Measurements from ENCODE around the gene LETM1.

The LETM1 gene

GRCh38 chr4:1863297-1864033 is 7.5 kb upstream of the LETM1 start:
- peak overlapping the region; percentile 86 for H3K27ac ChIP-seq
- no peak for TF ChIP-seq CTCF (IDR thresholded peaks at IDR 0.05; ENCODE audit: low read depth, low read length)
- H3K27me3 ChIP-seq (ENCODE audit: insufficient read depth, low read depth, severe bottlenecking) = no peaks in the 10 kb centered on the region

GRCh38 chr4:1862961-1863296 is 7.0 kb upstream of the LETM1 start:
- no peaks in the 10 kb centered on the region for H3K27me3 ChIP-seq (ENCODE audit: insufficient read depth, low read depth, severe bottlenecking)
- no peak for DNase-seq
- no peaks in the 10 kb centered on the region for H3K36me3 ChIP-seq
- no peak overlapping the region for H3K4me3 ChIP-seq (ENCODE audit: low read depth, low read length)
- H3K9me3 ChIP-seq (ENCODE audit: severe bottlenecking) = no peaks in the 10 kb centered on the region
- no peak for TF ChIP-seq CTCF (IDR thresholded peaks at IDR 0.05; ENCODE audit: low read depth, low read length)
- peak overlapping the region; percentile 86; the same call in 1 of the 2 replicates for H3K27ac ChIP-seq

More at GRCh38 chr4:1863297-1864033, 7.5 kb upstream of the LETM1 start:
- H3K9me3 ChIP-seq (ENCODE audit: severe bottlenecking) = no peaks in the 10 kb centered on the region
- no peak for DNase-seq
- no peak overlapping the region for H3K4me3 ChIP-seq (ENCODE audit: low read depth, low read length)
- no peaks in the 10 kb centered on the region for H3K36me3 ChIP-seq

DNA sequence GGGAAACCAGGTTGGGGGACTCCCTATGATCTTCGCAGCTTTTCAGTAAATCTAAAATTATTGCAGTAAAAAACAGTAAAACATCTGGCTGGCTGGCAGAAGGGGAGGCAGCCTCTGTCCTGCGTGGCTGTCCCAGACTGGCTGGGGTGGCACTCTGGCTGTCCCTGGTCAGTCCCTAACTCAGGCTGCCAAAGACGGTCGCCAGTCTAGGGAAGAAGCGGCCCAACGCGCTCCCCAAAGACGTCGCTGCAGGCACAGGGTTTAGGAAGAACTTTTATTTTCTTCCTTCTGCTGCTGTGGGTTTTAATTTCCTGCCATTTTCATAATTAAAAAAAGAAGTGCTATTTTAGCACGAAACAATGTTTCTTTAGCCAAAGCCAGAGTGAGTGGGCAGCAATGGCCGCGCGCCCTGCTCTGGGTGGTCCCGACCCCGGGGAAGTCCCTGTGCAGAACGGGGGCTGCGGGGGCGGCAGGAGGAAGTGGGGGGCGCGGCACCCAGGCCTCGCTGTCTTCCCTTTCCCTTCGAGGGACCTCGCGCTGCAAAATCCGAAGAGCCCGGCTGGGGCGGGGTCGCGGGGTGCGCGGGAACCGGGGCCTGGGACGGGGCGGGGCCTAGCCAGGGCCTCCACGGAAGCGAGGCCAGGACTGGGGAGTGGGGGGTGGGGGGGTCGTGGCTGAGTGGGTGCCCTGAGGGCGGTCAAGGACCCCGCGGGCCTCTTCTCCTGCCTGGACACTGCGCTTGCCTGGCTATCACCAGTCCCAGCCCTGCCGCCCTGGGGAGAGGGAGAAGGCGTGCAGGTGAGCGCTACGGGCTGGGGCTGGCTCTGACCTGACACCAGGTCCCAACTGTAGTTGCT is 6.3 kb upstream of the LETM1 start:
- H3K27me3 ChIP-seq (ENCODE audit: insufficient read depth, low read depth, severe bottlenecking) = no peaks in the 10 kb centered on the region
- no peak overlapping the region for H3K4me3 ChIP-seq (ENCODE audit: low read depth, low read length)
- H3K27ac ChIP-seq = no peak overlapping the region
- no peaks in the 10 kb centered on the region for H3K9me3 ChIP-seq (ENCODE audit: severe bottlenecking)
- DNase-seq = no peak
- no peak for TF ChIP-seq CTCF (IDR thresholded peaks at IDR 0.05; ENCODE audit: low read depth, low read length)
- H3K36me3 ChIP-seq = no peaks in the 10 kb centered on the region

DNA sequence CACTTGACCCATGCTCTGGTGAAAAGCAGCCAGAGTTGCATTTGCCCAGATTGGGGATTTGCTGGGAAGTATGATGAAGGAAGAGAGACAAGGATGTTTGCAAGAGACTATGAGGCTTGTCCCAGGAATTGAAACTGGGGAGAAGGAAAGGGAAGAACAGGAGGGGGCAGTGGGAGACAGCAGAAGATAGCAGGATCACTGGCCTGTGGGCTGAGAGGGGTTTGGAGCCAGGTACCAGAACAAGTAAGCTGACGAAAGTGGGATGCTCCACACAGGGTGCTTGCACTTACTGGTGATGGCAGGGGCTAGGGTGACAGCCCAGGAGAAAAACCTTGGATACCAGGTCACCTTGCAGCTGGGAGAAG is 3.4 kb upstream of the LETM1 start:
- DNase-seq = no peak
- H3K9me3 ChIP-seq (ENCODE audit: severe bottlenecking) = no peaks in the 10 kb centered on the region
- no peaks in the 10 kb centered on the region for H3K27me3 ChIP-seq (ENCODE audit: insufficient read depth, low read depth, severe bottlenecking)
- no peak overlapping the region for H3K27ac ChIP-seq
- TF ChIP-seq CTCF (IDR thresholded peaks at IDR 0.05; ENCODE audit: low read depth, low read length) = no peak
- no peak overlapping the region for H3K4me3 ChIP-seq (ENCODE audit: low read depth, low read length)
- no peaks in the 10 kb centered on the region; the same call in 1 of the 2 replicates for H3K36me3 ChIP-seq

DNA sequence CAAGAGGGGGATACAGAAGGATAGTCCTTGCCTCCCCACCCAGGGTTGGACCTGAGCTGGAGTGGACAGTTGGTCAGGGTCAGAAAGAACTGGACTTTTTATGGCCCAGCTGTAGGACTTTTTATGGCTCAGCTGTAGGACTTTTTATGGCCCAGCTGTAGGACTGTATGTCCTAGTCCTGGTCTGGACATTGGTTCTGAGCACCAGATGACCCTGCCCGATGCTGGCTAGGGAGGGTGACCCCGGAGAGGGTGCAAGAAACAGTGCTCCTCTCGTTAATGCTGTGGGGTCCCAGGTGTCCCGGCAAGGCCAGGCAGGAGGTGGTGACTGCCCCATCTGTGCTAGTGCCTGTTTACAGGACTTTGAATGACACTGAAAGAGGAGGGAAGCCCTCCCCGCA is 2.0 kb upstream of the LETM1 start:
- Histone ChIP-seq H3K9me3 (ENCODE audit: severe bottlenecking) (no peaks in the 10 kb centered on the region), H3K4me3 (ENCODE audit: low read depth, low read length) (no peak overlapping the region), H3K27me3 (ENCODE audit: insufficient read depth, low read depth, severe bottlenecking) (no peaks in the 10 kb centered on the region), H3K27ac (no peak overlapping the region), H3K36me3 (peaks cover 10% of the 10 kb centered on the region)
- TF ChIP-seq CTCF (IDR thresholded peaks at IDR 0.05; ENCODE audit: low read depth, low read length) = no peak
- DNase-seq = no peak

Data from WERI-Rb-1 (cell line).